ENCODE results near the gene UNCX.

DNA sequence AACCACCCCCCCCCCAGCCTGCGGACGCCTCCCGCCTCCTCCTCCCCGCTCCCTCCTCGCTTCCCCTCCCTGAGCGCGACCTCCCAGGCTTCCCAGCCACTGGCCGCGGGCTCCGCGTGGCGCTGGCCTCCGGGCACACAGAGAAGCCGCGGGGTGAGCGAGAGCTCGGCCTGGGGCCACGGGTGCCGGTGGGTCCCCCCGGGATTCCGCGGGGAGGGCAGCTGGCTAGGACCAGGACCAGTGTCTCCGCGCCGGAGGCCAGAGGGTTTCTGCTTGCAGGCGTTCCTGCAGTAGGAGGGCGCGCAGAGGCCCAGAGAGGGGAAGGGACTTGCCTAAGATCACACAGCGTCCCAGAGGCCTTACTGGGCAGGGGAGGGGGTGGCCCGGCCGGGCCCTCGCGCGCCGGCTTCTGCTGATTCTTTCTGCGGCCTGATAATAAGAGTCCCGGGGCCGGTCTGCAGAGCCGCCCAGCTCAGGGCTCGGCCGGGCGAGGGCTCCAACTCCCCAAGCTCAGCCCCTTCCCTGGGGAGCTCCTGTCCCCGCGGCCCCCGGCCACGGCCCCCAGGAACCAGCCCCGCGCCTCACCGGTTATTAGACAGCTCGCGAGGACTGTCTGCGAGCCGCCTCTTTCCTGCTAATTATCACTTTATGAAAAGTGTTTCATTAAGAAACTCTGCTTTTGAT lies 10.1 kb downstream of the UNCX start:
- TF ChIP-seq, protein P1, sequence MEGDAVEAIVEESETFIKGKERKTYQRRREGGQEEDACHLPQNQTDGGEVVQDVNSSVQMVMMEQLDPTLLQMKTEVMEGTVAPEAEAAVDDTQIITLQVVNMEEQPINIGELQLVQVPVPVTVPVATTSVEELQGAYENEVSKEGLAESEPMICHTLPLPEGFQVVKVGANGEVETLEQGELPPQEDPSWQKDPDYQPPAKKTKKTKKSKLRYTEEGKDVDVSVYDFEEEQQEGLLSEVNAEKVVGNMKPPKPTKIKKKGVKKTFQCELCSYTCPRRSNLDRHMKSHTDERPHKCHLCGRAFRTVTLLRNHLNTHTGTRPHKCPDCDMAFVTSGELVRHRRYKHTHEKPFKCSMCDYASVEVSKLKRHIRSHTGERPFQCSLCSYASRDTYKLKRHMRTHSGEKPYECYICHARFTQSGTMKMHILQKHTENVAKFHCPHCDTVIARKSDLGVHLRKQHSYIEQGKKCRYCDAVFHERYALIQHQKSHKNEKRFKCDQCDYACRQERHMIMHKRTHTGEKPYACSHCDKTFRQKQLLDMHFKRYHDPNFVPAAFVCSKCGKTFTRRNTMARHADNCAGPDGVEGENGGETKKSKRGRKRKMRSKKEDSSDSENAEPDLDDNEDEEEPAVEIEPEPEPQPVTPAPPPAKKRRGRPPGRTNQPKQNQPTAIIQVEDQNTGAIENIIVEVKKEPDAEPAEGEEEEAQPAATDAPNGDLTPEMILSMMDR (IDR thresholded peaks at IDR 0.05): no peak
- no peak for TF ChIP-seq POLR2A (IDR thresholded peaks at IDR 0.05)

All from lower leg skin (tissue), 3 donors.